ENCODE results near the gene GRAMD1A.

DNA sequence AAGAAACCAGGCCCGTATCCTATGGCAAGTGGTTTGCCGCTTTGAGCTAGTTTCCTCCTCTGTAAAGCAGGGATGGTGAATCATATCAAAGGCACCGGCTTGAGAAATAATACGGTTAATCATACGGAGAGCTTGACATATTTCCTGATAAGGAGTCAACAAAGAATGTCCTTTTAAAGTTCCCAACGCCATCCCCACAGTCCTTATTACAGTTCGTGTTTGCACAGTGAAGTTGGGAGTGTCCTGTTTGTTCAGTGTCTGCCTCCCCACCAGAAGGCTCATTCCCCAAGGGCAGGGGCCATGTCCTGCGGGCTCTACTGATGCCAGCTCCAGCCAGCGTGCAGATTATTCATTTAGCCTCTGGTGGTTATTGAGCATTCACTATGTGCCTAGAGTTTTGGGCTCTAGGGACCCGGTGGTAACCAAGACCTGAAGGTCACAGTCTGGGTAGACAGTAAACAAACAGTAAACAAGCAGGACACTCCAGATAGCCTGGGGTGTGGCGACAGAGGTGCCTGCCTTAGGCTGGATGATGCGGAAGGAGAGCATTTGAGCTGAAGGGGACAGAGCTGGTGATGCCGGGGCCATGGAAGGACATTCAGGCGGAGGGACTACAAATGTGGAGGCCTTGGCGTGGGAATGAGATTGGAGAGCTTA is 6.3 kb downstream of the GRAMD1A start:
- TF ChIP-seq, protein P1, sequence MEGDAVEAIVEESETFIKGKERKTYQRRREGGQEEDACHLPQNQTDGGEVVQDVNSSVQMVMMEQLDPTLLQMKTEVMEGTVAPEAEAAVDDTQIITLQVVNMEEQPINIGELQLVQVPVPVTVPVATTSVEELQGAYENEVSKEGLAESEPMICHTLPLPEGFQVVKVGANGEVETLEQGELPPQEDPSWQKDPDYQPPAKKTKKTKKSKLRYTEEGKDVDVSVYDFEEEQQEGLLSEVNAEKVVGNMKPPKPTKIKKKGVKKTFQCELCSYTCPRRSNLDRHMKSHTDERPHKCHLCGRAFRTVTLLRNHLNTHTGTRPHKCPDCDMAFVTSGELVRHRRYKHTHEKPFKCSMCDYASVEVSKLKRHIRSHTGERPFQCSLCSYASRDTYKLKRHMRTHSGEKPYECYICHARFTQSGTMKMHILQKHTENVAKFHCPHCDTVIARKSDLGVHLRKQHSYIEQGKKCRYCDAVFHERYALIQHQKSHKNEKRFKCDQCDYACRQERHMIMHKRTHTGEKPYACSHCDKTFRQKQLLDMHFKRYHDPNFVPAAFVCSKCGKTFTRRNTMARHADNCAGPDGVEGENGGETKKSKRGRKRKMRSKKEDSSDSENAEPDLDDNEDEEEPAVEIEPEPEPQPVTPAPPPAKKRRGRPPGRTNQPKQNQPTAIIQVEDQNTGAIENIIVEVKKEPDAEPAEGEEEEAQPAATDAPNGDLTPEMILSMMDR (conservative IDR thresholded peaks at IDR 0.05) = no peak
- no peak for TF ChIP-seq EZH2 (IDR thresholded peaks at IDR 0.05; ENCODE audit: low read depth)

All from PC-9 (cell line).